ENCODE results near the gene LPP. TPM values are rescaled to one million over a fixed set of nuclear protein-coding genes. Genes with fewer than 3 reads are reported as not detected.

LPP gene
- total and polyA plus RNA-seq, 2 of the 13 experiments (the other 11 are each of a cell fraction or from before 2014, with no cell fraction given), result 19.2 to 29.9 TPM

DNA sequence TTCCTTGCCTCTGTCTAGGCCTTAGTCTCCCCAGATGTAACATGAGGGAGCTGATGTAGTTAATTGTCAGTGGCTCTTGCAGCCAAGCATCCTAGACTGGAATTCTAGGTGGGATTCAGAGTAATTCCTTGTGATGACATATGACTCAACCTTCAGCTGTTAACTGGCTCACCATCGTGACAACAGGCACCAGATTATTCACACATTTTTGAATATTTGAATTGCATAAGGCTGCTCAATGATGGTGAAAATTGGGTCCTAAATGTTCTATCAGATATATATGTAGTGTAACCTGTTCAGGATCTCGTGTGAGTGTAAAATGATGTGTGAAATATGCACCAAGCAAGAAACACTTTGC, 405.1 kb downstream of the LPP start:
- Histone ChIP-seq H3K36me3 (replicated peaks in 1 of 2; ENCODE audit: control insufficient read depth in 1 of 2, insufficient read depth in 2 of 2, low read length in 2 of 2) (no peaks in the 10 kb centered on the region; a peak in 1 of 5 replicates), H3K79me2 (ENCODE audit: insufficient read depth, low read length) (peaks cover 3% of the 10 kb centered on the region), H3K4me1 (ENCODE audit: insufficient read depth, low read length) (peaks cover 17% of the 10 kb centered on the region), H2AFZ (ENCODE audit: low read length) (no peak overlapping the region), H3K9me3 (ENCODE audit: low read length) (no peaks in the 10 kb centered on the region), H3K27ac (ENCODE audit: extremely low read length, insufficient read depth, low read length) (no peak overlapping the region), H3K9ac (ENCODE audit: insufficient read depth, low read depth, low read length) (no peak overlapping the region), H4K20me1 (ENCODE audit: insufficient read depth, low read length) (no peaks in the 10 kb centered on the region), H3K4me3 (replicated peaks in 1 of 3; ENCODE audit: insufficient read depth in 1 of 3, low read depth in 2 of 3, low read length in 3 of 3) (no peak overlapping the region), H3K27me3 (ENCODE audit: control insufficient read depth in 1 of 2, insufficient read depth in 2 of 2, low read length in 2 of 2) (no peaks in the 10 kb centered on the region), H3K4me2 (ENCODE audit: low read depth, low read length) (no peak overlapping the region)
- DNase-seq (ENCODE audit: low spot score), result no peak
- intact Hi-C loops (cut with micrococcal nuclease; ENCODE audit: unreplicated experiment) (no loop called here), in situ Hi-C loops (cut with HindIII; ENCODE audit: extremely low pct_ligation_motif_present, low pct_unique_long_range_greater_than_20kb) (no loop called here)
- ChIA-PET CTCF (ENCODE audit: low intra/inter-chr PET ratio, low total read pairs) (no interaction called here), POLR2A (no interaction called here)
- TF ChIP-seq FOXP1 (IDR thresholded peaks at IDR 0.05) (no peak), FOXP1 (CRISPR knock-in tag; IDR thresholded peaks at IDR 0.05) (no peak), HIVEP1 (CRISPR knock-in tag; IDR thresholded peaks at IDR 0.05) (no peak), ZNF20 (CRISPR knock-in tag; IDR thresholded peaks at IDR 0.05) (no peak), MXI1 (IDR thresholded peaks at IDR 0.05; ENCODE audit: borderline replicate concordance, low read depth, low read length) (no peak), PHB2 (IDR thresholded peaks at IDR 0.05; ENCODE audit: partially characterized antibody) (no peak), ELF4 (CRISPR knock-in tag; IDR thresholded peaks at IDR 0.05; ENCODE audit: borderline replicate concordance) (no peak), HOXA7 (CRISPR knock-in tag; IDR thresholded peaks at IDR 0.05) (no peak), SIX1 (CRISPR knock-in tag; IDR thresholded peaks at IDR 0.05; ENCODE audit: borderline replicate concordance) (no peak)
- TF ChIP-seq, protein P1, sequence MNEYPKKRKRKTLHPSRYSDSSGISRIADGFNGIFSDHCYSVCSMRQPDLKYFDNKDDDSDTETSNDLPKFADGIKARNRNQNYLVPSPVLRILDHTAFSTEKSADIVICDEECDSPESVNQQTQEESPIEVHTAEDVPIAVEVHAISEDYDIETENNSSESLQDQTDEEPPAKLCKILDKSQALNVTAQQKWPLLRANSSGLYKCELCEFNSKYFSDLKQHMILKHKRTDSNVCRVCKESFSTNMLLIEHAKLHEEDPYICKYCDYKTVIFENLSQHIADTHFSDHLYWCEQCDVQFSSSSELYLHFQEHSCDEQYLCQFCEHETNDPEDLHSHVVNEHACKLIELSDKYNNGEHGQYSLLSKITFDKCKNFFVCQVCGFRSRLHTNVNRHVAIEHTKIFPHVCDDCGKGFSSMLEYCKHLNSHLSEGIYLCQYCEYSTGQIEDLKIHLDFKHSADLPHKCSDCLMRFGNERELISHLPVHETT (CRISPR knock-in tag; conservative IDR thresholded peaks at IDR 0.05), result no peak
- WGBS (ENCODE audit: low lambda C conversion rate), result 94% methylated on average over 2 of the region's 2 CpGs
- no peak for ATAC-seq
- no peak for FAIRE-seq
- no TSS peak for BruUV-seq (replicated peaks)

DNA sequence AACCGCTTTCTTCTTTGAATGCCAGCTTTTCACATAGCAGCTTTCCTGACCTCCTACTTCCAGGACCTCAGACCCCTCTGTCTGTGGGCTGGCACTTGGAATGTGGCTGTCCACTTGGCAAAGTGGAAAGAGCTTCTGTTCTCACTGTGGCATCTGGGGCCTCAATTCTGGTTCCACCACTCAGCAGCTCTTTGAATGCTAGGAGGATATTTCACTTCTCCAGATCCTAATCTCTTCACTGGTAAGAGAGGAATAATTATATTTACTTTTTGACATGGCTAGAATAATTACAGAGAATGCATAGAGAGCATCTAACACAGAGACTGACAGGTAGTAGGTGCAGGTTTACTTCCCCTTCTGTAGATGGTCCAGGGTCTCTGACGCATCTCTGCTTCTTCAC, 405.9 kb downstream of the LPP start:
- no peak overlapping the region for H3K4me2 ChIP-seq (ENCODE audit: low read depth, low read length)
- no peaks in the 10 kb centered on the region for H4K20me1 ChIP-seq (ENCODE audit: insufficient read depth, low read length)
- H3K27me3 ChIP-seq (ENCODE audit: control insufficient read depth in 1 of 2, insufficient read depth in 2 of 2, low read length in 2 of 2), result no peaks in the 10 kb centered on the region
- H3K9me3 ChIP-seq (ENCODE audit: low read length), result no peaks in the 10 kb centered on the region
- intact Hi-C loops (cut with micrococcal nuclease; ENCODE audit: unreplicated experiment), result no loop called here
- in situ Hi-C loops (cut with HindIII; ENCODE audit: extremely low pct_ligation_motif_present, low pct_unique_long_range_greater_than_20kb), result no loop called here
- DNase-seq (ENCODE audit: low spot score), result no peak
- no TSS peak for BruUV-seq (replicated peaks)
- ATAC-seq, result no peak
- H3K27ac ChIP-seq (ENCODE audit: extremely low read length, insufficient read depth, low read length), result no peak overlapping the region
- no peak for FAIRE-seq
- ChIA-PET POLR2A (no interaction called here), CTCF (ENCODE audit: low intra/inter-chr PET ratio, low total read pairs) (no interaction called here)
- no peak overlapping the region for H2AFZ ChIP-seq (ENCODE audit: low read length)
- H3K4me1 ChIP-seq (ENCODE audit: insufficient read depth, low read length), result peaks cover 22% of the 10 kb centered on the region
- no peak overlapping the region for H3K4me3 ChIP-seq (replicated peaks in 1 of 3; ENCODE audit: insufficient read depth in 1 of 3, low read depth in 2 of 3, low read length in 3 of 3)
- WGBS (ENCODE audit: low lambda C conversion rate), result 100% methylated on average over 2 of the region's 2 CpGs
- TF ChIP-seq TCF7 (IDR thresholded peaks at IDR 0.05; ENCODE audit: low read depth) (no peak), RBAK (CRISPR knock-in tag; IDR thresholded peaks at IDR 0.05) (no peak), ZNF235 (CRISPR knock-in tag; IDR thresholded peaks at IDR 0.05; ENCODE audit: borderline replicate concordance) (no peak), ZNF143 (CRISPR knock-in tag; IDR thresholded peaks at IDR 0.05) (no peak), FOXO1 (CRISPR knock-in tag; IDR thresholded peaks at IDR 0.05) (no peak), TARDBP (CRISPR knock-in tag; IDR thresholded peaks at IDR 0.05) (no peak)
- TF ChIP-seq, protein P2, sequence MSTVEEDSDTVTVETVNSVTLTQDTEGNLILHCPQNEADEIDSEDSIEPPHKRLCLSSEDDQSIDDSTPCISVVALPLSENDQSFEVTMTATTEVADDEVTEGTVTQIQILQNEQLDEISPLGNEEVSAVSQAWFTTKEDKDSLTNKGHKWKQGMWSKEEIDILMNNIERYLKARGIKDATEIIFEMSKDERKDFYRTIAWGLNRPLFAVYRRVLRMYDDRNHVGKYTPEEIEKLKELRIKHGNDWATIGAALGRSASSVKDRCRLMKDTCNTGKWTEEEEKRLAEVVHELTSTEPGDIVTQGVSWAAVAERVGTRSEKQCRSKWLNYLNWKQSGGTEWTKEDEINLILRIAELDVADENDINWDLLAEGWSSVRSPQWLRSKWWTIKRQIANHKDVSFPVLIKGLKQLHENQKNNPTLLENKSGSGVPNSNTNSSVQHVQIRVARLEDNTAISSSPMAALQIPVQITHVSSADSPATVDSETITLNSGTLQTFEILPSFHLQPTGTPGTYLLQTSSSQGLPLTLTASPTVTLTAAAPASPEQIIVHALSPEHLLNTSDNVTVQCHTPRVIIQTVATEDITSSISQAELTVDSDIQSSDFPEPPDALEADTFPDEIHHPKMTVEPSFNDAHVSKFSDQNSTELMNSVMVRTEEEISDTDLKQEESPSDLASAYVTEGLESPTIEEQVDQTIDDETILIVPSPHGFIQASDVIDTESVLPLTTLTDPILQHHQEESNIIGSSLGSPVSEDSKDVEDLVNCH (CRISPR knock-in tag; IDR thresholded peaks at IDR 0.05), result no peak
- H3K36me3 ChIP-seq (replicated peaks in 1 of 2; ENCODE audit: control insufficient read depth in 1 of 2, insufficient read depth in 2 of 2, low read length in 2 of 2), result no peaks in the 10 kb centered on the region; a peak in 1 of 5 replicates
- peaks cover 3% of the 10 kb centered on the region for H3K79me2 ChIP-seq (ENCODE audit: insufficient read depth, low read length)
- H3K9ac ChIP-seq (ENCODE audit: insufficient read depth, low read depth, low read length), result no peak overlapping the region
